Stimulated activated naive CD4-positive, alpha-beta T cell treated with Interleukin-2 at 50 U/mL for 16 hours (primary cell): Measurements from ENCODE around the gene BBS1.
"Not testable (repeated sequence)": the region's sequence is repeated elsewhere in the genome, so short reads cannot be mapped to it uniquely, and the experiment has no call there.

Experiments used
- DNase-seq: peaks from one replicate; lab custom pipeline; 2025; lab: John Stamatoyannopoulos, UW

BBS1 gene

DNA sequence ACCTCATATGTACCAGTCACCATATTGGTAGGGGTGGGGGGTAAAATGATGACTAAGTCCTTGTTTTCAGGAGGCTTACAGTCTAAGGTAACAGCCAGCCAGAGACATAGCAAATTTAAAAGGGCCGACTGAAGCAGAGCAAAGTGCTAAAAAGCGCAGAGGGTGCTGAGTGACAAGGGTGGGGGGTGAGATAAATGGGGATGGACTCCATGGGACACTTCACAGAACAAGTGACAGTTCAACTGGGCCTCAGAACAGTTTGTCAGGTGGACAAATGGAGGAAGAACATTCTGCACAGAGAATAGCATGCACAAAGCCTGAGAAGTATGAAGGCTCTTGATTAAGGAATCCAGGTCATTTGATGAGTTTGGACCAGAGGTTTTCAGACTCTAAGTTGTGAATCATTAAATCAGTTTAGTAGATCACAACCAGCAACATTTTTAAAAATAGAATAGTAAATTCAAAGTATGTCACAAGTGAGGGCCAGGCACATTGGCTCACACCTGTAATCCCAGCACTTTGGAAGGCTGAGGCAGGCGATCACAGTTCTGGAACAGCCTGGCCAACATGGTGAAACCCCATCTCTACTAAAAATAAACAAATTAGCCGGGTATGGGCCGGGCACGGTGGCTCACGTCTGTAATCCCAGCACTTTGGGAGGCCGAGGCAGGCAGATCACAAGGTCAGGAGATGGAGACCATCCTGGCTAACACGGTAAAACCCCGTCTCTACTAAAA lies 14.0 kb downstream of the BBS1 start:
- no peak for DNase-seq

- no peak for DNase-seq
These were observed 18.6 kb downstream of the BBS1 start for GRCh38 chr11:66529069-66529468.

- DNase-seq, result no peak
These were observed 19.2 kb downstream of the BBS1 start for GRCh38 chr11:66529655-66530054.

- DNase-seq, result no peak
These were observed 20.7 kb downstream of the BBS1 start for GRCh38 chr11:66530927-66531709.

- DNase-seq, result no peak
These were observed 21.4 kb downstream of the BBS1 start for GRCh38 chr11:66531841-66532240.

- no peak for DNase-seq
These were observed 22.3 kb downstream of the BBS1 start for GRCh38 chr11:66532784-66533183.

DNA sequence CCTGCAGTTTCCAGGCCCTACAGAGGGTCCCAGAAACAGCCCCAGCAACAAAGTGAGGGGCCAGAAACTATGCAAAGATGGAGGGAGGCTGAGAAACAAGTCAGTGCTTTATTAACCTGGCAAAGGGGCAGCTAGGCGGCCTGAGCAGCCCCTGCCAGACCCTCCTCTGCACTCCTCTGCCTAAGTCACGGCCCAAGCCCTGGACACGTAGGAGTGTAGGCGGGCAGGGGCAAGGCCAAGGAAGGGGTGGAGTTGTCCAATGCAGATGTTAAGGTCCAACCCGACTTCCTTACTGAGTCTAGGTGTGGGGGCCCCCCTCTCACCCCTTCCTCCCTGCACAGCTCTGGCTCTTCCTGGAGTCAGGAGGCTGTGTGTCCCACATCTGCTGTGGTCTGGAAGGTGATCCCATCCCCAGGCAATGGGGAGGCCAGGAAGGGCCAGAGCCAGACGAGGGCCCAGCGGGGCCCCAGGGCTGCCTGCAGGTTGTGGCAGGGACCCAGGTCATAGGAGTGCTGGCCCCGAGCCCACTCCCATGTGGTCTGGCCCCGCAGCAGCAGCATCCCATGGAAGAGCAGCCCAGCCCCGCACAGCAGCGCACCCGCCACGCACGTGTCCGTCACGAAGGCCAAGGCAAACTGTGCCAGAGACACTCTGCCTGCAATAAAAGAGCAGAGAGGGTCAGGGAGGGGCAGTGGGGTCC lies 28.9 kb downstream of the BBS1 start:
- DNase-seq, result no peak

DNA sequence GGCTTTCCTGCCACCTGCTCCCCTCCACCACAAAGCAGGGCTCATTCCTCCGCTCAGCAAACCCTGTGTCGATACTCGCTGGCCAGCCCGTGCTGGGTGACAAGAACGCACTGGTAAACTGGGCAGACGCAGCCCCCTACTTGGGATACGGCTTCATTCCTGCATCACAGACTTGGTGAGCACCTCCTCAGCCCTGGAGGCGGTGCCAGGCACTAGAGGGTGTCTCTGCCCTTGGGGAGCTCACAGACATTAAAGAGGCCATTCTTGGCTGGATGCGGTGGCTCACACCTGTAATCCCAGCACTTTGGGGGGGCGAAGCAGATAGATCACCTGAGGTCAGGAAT lies 29.4 kb downstream of the BBS1 start:
- DNase-seq, result no peak

GRCh38 chr11:66540598-66540997 lies 30.2 kb downstream of the BBS1 start:
- DNase-seq, result not testable (repeated sequence)

- no peak for DNase-seq
These were observed 31.5 kb downstream of the BBS1 start for GRCh38 chr11:66541892-66542291.

DNA sequence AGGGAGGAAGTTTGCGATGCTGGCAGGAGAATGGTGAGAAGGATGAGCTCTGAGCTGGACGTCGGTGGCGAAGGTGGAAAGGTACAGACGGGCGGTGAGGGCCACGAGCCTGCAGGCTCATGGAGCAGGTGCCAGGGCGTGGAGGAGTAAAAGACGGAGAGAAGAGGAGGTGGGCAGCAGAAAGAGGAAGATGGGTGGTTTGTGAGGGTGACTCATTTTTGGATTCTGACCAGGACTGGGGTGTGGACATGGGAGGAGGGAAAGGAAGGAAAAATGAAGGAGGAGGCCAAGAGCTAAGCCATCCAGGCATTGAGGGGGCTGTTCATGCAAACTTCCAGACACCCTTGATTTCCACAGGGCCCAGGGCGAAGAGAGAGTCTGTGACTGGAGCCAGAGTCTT lies 31.9 kb downstream of the BBS1 start:
- DNase-seq, result no peak

DNA sequence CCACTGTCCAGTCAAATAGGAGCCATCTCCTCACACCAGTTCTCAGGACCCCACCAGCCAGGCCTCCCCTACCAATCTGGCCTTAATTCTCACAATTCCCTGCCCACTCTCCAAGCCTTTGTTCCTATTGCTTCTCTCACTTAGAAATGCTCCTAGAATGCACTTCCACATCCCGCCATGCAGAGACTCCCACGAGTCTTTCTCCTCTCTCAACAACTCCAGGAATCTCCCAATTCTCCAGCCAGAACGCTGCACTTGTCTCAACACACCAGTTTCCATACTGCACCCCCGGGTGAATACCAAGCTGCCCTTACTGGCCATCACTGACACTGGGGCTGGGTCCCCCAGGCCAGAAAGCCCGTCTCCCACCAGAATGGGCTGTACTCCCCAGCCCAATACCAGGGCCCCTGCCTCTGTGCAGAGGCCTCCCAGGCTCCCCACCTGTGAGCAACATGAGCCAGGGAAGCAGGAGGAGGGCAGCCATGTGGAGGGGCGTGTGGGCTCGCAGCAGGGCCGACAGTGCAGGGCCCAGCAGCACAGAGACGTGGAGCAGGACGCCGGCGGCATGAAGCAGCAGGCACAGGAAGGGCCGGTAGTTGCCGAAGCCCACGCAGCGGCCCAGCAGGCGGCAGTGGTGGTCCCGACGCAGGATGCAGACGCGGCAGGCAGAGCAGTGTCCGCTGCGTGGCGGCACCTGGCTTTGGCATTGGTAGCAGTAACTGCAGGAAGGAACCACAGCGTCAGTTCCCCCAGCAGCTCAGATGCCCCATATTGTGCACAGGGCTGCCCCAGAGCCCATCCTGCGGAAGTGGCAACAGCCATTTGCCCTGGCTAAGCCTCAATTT lies 33.0 kb downstream of the BBS1 start:
- DNase-seq, result peak; percentile 23

GRCh38 chr11:66544952-66545351 lies 34.5 kb downstream of the BBS1 start:
- not testable (repeated sequence) for DNase-seq

- DNase-seq, result peak; percentile 89
These were observed 35.4 kb downstream of the BBS1 start, which contains the start of gene ZDHHC24 for GRCh38 chr11:66545701-66546367. TSS of gene ZDHHC24 (minus strand) at chr11:66546048. CDS start at chr11:66546003, 45 bp downstream.

DNA sequence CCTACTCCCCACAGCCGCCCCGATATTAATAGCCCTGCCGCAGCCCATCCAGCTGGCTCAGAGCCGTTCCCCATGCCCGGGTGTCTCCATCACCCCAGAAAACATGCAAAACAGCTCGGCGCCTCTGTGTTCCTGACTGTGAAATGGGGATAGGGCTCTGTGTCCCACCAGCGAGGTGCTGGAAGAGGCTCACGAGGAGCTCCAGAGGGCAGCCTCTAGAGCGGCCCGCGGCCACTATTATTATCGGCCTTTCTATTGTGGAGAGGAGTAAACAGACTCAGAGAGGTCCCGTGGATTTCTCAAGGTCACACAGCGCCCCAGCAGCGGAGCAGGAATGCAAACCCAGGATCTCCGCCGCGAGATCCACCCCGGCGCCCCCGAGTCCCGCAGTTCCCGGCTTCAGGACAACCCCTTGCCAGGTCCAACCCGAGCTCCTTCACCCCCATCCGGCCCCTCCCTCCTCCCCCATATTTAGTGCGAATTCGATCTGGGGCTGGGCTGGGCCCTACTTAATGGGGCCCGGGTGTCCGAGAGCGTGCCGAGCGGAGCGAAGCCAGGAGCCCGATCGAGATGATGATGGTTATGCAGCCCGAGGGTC lies 36.0 kb downstream of the BBS1 start, which contains the start of gene ACTN3:
Gene ACTN3, plus strand, starts transcription at position 536 of the 598 bp plus-strand sequence. Its CDS starts 35 bp downstream, at position 571.
- DNase-seq, result no peak

DNA sequence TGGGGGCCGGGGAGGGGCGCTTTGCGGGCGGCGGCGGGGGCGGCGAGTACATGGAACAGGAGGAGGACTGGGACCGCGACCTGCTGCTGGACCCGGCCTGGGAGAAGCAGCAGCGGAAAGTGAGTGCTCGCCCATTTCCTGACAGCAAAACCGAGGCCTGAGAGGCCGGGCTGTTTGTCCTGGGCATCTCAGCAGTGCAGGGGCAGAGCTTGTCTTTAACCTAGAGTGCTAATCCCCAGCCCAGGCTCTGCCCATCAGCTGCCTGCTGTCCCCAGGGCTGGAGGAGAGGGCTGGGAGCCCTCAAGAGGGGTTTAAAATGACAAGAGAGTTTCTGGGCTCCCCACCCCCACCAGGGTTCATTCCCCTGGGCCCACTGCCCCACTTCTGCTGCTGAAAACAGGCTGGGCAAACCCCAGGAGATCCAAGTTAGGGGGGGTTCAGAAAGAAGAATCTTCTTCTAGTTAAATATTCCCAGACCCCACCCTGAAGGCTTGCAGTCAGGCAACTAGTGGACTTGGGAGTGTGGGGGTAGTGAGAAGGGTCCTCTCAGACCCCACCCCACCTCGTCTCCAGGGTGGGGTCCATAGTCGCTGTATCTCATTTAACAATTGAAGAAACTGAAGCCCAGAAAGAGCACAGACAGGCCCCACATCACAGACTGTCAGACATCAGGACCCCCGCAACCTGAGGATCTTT lies 36.7 kb downstream of the BBS1 start:
- no peak for DNase-seq

DNA sequence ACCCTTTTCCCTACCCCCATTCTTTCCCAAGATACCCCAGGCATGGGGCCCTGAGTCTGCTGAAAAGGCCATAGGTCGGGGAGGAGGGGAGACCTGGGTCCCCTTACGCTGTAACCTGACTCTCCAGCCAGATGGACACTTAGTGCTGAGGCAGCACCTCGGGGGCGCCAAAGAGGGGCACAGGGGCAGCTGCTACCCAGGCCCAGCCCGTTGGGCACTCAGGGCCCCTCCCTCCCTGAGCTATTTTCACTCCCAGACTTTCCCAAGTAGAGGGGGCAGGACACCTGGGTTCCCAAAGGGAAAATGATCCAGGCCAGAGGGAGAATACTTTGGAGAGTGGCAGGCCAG lies 37.2 kb downstream of the BBS1 start:
- no peak for DNase-seq

- no peak for DNase-seq
These were observed 37.6 kb downstream of the BBS1 start for GRCh38 chr11:66548041-66548440.

DNA sequence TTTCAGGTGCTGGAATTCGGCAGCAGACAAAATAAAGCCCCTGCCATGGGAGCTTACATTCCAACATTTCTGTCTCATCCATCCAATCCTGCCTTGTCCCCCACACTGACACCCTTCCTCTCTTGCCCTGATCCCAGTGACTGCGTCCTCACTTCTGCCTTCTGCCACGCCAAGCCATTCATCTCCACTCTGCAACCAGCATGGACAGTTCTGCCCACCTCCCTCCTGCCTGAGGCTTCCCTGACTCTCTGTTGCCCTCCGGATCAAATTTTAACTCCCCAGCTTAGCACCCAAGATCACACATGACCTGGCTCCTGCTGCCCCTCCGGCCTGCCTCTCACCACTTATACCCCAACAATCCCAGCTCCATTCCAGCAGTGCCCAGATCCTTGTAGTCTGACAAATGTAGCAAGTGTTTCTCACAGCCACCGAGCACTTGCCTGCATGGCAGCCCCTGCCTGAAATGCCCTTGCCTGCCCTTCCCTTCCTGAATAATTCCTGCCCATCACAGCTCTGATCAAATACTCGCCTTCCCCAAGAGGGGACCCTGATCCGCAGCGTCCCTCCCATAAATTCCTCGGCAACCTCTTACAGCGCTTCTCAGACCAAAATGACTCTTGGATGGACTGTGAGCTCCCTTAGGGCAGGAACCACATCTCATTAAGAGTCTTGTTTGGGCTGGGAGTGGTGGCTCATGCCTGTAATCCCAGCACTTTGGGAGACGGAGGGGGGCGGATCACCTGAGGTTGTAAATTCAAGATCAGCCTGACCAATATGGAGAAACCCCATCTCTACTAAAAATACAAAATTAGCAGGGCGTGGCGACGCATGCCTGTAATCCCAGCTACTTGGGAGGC lies 38.6 kb downstream of the BBS1 start:
- no peak for DNase-seq
